GM18505 (cell line): ENCODE measurements around the gene BBS4.
A peak's percentile ranks its signal among the peaks of the same experiment; 100 is the strongest.

Experiments used
- ATAC-seq: cut with Tn5 transposase; IDR thresholded peaks from one replicate; pipeline ENCODE4 v1.9.1; 2021; ENCODE audit not compliant: unreplicated experiment
- POLR2A ChIP-seq: IDR thresholded peaks from 4 replicates; pipeline ENCODE4 v1.6.1; 2011; ENCODE audit warnings: borderline replicate concordance; ENCODE audit not compliant: insufficient read depth, insufficient read length; ENCODE audit errors: extremely low read depth

BBS4 gene

DNA sequence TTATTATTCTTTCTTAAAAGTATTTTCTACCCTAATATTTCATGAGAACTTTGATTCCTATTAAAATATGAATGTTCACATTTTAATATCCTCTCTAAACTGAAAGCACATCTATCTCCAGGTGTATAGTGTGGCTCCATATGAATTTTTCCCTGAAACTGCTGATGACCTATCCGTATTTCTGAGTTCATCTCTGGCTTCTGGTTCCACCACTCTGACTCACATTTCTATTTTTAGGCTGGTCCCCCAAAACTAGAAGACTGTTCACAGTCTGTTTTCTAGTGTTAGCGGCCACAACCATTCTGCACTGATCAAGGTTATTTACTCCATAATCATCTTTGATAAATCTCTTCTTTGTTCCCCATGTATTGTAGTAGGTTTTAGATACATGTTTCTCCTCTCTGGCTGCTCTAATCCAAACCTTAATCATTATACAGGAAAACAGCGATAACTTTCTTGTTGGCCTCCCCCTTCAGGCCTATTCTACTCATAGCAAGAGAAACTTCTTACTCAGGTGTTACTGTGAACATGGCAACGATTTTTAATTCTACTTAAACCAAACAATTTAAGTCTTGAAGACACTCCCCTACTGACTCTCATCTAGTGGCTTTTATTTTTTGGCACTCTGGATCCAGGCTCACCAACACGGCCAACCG lies 84.8 kb downstream of the BBS4 start:
- ATAC-seq, result no peak
- TF ChIP-seq POLR2A, result no peak

DNA sequence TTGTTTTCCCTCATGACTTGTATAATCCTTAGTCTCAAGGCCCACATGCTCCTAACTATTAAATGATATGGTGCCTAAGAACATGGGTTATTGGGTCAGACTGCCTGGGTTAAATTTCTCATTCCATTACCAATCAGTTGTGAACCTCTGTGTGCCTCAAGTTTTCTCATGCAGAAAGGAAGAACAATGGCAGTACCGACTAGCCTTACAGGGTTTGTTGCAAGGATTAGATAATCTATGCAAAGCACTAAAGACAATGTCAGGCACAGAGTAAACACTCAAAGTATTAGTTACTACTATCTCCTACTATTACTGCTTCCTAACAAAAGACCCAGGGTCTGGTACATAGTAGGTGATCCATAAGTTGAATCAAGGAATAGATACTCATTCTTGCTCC lies 85.3 kb downstream of the BBS4 start:
- no peak for TF ChIP-seq POLR2A
- no peak for ATAC-seq

DNA sequence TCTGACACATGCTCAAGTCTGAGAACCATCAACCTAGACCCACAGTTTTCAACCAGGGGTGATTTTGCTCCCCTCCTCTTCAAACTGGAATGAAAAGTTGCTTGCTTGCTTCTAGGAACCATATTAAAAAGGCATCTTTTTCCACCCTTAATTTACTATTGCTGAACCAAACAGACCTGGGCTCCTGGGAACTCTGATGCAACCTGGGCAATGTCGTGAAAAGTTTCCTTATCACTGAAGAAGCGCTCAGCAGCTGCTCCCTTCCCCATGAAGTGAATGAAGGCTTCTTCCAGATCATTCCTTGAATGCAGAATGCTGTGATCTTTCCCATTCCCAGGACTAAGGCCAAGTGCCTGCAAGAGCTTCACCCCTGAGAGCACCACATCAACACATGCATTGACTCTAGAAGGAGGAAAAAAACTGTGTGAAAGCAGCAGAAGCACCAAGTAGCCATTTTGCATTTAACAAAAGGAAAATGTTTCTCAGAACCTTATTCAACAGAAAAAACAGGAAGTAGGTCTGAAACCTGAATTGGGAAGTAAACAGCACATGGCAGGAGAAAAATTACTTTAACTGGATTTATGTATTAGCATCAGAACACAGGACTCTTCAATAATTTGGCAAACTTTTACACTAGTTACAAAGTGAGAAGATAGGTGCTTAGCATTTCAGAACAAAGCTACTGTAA lies 88.8 kb downstream of the BBS4 start:
- TF ChIP-seq POLR2A, result no peak
- no peak for ATAC-seq

DNA sequence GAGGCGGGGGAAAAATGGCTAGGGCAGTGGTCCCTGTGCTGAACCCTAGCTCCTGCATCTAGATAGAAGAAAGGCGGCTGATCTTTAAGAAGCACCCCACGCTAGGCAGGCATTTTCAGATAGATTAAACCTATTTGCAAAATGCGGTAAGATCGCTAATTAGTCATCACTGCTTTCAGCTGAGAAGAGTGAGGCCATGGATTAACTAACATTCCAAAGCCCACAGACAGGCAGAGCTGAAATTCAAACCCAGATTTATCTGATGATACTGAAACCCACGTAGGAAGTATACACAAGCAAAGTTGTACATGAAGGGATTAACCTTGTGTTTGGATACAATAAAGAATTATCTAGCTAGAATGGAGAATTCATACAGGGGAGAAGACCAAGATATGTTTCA lies 92.8 kb downstream of the BBS4 start:
- no peak for TF ChIP-seq POLR2A
- ATAC-seq, result no peak

DNA sequence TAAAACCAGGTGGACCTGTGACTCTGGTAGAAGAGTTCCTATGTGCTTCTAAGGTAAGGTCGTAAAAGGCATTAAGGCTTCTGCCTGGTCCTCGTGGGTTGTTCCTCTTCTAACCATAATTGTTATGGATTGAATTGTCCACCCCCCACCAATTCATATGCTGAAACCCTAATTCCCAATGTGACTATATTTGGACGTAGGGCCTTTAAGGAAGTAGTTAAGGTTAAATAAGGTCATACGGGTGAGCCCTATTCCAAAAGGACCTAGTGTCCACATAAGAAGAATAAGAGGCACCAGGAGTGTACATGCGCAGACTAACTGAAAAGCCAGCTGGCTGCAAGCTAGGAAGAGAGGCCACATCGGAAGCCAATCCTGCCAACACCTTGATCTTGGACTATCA lies 95.6 kb downstream of the BBS4 start:
- TF ChIP-seq POLR2A, result no peak
- no peak for ATAC-seq

DNA sequence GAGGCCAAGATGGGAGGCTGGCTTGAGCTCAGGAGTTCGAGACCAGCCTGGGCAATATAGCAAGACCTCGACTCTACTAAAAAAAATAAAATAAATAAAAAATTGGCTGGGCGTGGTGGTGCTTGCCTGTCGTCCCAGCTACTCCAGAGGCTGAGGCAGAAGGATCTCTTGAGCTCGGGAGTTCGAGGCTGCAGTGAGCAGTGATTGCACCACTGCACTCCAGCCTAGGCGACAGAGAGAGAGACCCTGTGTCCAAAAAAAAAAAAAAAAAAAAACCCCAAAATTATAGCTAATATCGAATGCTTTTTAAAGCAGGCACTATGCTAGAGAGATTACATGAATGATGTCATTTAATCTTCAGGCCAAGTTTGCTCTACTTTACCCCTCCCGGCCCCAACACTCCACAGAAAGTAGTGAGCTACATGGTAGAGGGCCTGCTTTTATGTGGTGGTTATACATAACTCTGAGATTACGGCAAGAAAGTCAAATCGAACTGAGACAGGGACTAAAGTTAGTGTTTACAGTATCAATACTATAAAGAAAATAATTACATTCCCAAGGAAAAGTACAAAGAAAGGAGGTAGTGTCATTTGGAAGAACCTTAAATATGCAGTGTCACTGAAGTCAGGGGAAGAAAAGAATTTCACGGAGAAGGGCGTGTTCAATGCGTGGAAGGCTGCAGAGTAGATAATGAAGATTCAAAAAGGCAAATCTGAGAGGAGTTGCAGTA lies 96.4 kb downstream of the BBS4 start:
- no peak for TF ChIP-seq POLR2A

DNA sequence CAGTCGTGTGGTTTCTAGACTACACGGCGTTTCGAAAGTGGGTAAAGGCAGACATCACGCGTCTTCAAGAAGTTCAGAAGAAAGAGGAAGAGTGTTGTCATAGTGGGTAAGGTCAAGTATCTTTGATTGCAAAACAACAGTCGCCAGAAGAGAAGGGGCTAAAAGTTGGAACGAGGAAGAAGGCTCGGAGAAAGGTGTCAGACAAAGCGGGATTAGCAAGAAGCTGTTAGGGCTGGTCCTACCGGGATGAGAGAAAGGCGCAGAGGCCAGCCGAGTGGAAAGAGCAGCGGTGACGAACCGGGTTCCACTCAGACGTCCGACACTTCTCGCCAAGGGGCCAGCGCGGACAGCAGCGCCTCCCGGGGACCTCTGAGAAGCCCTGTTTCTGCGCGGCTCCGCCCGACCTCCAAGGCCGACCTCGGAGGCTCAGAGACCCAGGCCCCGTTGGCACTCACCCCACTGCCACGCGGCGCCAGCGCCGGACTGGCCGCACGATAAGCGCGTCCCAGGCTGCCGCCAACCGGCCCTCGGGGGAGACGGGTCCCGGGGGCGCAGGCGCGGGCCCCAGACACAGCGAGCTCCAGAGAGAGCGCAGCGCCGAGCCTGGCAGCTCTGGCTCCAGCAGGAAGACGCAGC lies 97.1 kb downstream of the BBS4 start:
- TF ChIP-seq POLR2A, result no peak

More for the DNA sequence above, 96.4 kb downstream of the BBS4 start:
- ATAC-seq, result no peak

DNA sequence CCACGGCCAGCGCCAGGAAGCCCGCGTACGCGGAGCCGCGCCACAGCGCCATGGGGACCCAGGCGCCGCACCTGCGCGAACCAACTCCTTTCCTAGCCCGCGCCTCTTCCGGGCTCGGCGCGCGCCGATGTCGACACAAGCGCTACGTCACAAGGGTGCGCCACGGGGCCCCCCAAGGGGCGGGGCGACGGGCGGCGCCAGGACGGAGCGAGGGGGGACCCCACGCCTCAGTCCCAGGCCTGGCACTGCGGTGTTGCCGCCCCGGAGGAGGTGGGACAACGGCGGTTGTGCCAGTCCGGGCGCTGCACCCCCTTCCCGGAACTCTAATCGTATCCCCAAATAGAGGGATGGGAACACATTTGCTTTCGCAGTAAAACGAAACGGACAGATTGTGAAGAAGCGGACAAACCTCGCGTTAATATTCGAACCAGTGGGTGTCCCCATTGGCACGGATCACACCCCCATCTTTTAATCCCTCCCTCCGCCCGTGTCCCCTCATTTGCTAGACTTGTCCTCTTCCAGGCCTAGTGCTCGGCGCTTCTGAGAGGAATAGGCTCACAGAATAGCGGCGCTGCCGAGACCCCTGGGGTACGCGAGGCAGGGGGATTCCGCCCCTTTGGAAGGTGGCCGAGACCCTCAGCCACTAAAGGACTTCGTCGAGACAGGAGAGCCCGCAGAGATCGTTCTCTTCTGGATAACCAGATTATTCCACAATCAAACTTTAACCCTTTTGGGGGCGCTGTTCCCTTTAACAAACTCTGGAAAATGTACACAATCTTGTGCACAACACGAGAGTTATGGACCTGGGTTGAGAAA lies 97.8 kb downstream of the BBS4 start, which contains the start of gene ADPGK:
ADPGK (minus strand) TSS at position 119 of the 816 bp plus-strand sequence; CDS start at position 52, 67 bp downstream.
- ATAC-seq, result peak; percentile 77
- peak; percentile 96 for TF ChIP-seq POLR2A

More for the DNA sequence above, 97.1 kb downstream of the BBS4 start:
- ATAC-seq, result peak; percentile 26

DNA sequence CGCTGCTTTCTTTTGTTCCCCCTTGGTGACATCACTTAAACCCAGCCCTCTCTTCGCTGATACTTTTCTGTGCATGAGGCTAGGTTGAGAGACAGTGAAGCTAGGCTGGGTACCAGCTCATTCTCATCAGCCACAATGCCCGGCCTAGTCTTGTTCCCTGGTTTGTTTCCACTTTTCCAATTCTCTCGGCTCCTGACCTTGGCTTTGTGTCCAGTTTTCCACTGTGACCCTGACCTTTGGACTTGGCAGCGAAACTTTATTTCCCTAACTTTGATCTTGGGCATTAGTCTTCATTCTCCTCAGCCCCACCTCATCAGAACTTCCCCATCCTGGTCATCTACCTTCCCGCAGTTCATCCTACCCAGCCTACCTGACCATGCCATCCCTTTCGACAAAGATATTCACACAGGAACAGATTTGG lies 98.5 kb downstream of the BBS4 start:
- ATAC-seq, result no peak
- TF ChIP-seq POLR2A, result no peak

DNA sequence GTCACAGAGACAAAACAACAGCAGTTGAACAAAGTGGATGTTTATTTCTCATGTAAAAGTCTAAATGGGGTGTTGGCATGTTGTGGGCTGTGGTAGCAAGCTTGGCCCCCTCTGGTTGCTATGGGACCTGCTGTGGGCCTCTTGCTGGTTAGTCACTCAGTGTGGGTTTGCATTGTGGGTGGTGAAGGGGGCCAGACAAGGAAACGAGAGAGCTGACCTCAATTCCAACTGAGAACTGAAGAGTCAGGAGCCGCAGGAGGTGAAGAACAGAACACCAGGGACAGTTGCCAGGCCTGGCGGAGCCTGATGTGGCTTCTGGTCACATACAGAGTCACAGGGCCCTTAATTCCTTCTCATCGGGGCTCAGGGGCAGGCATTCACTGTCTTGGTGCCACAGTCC lies 99.4 kb downstream of the BBS4 start:
- no peak for ATAC-seq
- TF ChIP-seq POLR2A, result no peak

DNA sequence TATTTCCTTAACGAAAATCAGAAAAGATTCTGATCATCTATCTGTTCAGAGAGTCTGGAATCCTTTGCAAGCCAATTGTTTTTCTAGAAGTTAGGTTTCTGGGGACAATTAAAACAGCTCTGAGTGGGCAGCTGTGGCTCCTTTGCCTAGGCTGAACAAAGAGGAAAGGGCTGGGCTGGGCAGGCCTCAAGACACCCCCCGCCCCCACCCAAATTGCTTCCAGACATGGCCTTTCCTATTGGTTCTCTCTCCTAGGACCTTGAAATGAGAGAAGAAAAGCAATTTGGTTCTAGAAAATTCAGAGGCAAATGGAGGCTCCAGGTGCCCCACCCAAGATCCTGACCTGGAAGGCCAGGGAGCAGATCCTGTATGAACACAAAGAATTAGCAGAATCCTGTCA lies 99.8 kb downstream of the BBS4 start:
- no peak for ATAC-seq
- no peak for TF ChIP-seq POLR2A

DNA sequence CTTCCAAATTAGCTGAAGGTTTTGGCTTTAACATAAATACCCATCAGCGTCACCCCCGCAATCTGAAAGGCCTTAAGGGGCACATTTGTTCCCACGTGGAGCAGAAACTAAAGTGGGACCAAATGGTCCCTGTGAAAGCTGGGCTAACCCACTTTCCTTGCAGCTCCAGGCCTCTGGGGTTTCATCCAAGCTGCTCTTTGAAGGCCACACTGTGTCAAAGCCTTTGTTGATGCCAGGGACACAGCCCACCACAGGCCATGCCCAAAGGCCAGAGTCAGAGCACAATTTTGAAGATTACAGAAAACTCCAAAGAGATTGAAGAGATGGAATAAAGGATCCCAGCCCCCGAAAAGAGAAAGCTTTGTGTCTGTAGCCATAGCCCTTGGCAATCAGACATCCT lies 100.2 kb downstream of the BBS4 start:
- ATAC-seq, result no peak
- TF ChIP-seq POLR2A, result no peak

DNA sequence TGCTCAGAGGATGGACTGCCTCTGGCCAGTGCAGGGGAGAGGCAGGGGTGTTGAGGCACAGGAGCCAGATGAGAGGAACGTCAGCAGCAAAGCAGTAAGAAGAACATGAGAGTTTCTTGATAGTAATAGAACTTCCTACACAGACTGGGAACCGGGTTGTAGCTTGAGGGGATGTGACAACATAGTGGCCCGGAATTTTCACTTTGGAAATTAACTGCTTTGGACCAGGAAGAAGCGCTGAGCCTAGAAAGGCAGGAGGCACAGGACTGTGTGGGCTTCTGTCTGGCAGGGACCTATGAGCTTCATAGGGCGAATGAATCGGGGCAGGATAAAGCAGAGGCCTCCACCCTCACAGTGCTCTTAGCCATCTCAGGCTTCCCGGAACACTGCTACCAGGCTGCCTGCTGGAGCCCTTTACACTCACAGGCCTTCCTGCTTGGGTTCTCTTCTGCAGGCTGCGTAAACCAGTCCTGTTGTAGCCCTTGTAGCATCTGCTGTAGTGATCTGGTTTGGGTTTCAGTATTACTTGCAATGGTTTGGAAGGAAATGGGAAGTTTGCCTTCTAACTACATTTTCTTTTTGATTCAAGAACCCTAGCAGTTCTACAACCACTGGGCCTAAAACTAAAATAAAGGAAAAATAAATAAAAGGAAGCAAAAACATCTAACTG lies 100.8 kb downstream of the BBS4 start:
- no peak for TF ChIP-seq POLR2A
- no peak for ATAC-seq

DNA sequence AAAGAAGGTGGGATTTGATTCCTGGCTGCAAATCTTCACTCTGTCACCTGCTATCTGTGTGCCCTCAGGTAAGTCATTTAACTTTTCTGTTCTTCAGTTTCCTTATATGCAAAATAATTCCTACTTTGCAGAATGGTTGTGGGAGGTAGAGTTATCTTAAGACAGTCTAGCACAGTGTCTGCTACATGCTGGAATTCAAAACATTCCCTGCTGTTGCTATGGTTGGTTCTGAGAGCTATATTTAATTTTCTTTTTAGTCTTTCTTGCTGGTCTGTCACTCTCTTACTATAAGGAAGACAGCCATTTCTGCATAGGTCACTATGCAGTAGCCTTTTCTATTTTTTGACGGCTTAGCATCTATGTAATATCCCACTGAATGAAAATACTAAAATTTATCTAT lies 101.5 kb downstream of the BBS4 start:
- no peak for TF ChIP-seq POLR2A
- ATAC-seq, result no peak
